Measurements from ENCODE around the gene APOO. TPM values are rescaled to one million over a fixed set of nuclear protein-coding genes. Genes with fewer than 3 reads are reported as not detected.

The APOO gene
- total and polyA plus RNA-seq, 2 of the 13 experiments (the other 11 are each of a cell fraction or from before 2014, with no cell fraction given) = 9.7 to 22.1 TPM

DNA sequence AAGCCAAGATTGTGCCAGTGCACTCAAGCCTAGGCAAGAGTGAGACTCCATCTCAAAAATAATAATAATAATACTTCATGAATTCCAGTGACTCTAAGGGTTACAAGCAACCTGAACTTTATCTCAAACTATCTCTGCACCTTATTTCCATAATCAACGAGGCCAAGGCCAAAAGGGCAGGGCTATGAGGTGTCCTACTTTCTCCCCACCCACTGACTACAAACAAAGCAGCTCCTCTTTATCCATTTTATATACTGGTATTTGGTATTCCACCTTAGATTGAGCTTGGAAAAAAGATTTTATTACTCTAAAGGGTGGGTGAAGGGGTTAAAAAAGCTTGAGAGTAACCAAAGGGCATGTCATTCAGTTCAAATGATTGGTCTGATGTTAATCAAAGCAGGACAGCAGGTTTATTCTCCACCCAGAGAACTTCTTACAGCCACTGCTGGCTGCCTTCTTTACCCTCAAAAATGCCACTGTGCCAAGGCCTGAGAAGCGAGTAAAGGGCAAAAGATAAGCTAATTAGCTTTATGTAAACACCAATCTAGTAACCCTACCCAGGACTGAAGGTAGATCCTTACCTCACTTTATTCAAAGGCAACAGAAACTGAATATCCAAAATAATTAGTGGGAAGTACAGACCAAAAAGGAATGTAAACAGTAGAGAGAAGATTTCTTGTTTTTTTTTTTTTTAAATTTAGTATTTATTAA lies 28.2 kb downstream of the APOO start:
- Histone ChIP-seq H3K27ac (ENCODE audit: extremely low read length, insufficient read depth, low read length) (no peak overlapping the region), H3K79me2 (ENCODE audit: insufficient read depth, low read length) (no peaks in the 10 kb centered on the region), H3K9ac (ENCODE audit: insufficient read depth, low read depth, low read length) (no peak overlapping the region), H3K4me2 (ENCODE audit: low read depth, low read length) (no peak overlapping the region), H3K36me3 (replicated peaks in 1 of 2; ENCODE audit: control insufficient read depth in 1 of 2, insufficient read depth in 2 of 2, low read length in 2 of 2) (no peaks in the 10 kb centered on the region), H3K4me1 (ENCODE audit: insufficient read depth, low read length) (peaks cover 16% of the 10 kb centered on the region), H3K27me3 (ENCODE audit: control insufficient read depth in 1 of 2, insufficient read depth in 2 of 2, low read length in 2 of 2) (no peaks in the 10 kb centered on the region), H3K4me3 (replicated peaks in 1 of 3; ENCODE audit: insufficient read depth in 1 of 3, low read depth in 2 of 3, low read length in 3 of 3) (no peak overlapping the region), H2AFZ (ENCODE audit: low read length) (no peak overlapping the region), H4K20me1 (ENCODE audit: insufficient read depth, low read length) (no peaks in the 10 kb centered on the region), H3K9me3 (ENCODE audit: low read length) (no peaks in the 10 kb centered on the region)
- in situ Hi-C loops (cut with HindIII; ENCODE audit: extremely low pct_ligation_motif_present, low pct_unique_long_range_greater_than_20kb) = no loop called here
- CTCF ChIA-PET (ENCODE audit: low intra/inter-chr PET ratio, low total read pairs) = no interaction called here
- BruUV-seq (replicated peaks) = no TSS peak
- ATAC-seq (no peak), DNase-seq (ENCODE audit: low spot score) (no peak), FAIRE-seq (no peak)
- intact Hi-C loops (cut with micrococcal nuclease; ENCODE audit: unreplicated experiment) = no loop called here
- POLR2A ChIA-PET = interaction anchor here (1.8 kb wide), 1 partner anchor 97 kb away, joined by 8 read pairs; the partner anchor contains the start of gene SAT1
- 0 out of 2 replicates have a peak, but pooled peaks have one; percentile 27 for TF ChIP-seq ZNF652 (CRISPR knock-in tag; IDR thresholded peaks at IDR 0.05; ENCODE audit: borderline replicate concordance, low read depth)
- TF ChIP-seq, protein P1, sequence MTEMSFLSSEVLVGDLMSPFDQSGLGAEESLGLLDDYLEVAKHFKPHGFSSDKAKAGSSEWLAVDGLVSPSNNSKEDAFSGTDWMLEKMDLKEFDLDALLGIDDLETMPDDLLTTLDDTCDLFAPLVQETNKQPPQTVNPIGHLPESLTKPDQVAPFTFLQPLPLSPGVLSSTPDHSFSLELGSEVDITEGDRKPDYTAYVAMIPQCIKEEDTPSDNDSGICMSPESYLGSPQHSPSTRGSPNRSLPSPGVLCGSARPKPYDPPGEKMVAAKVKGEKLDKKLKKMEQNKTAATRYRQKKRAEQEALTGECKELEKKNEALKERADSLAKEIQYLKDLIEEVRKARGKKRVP (CRISPR knock-in tag; IDR thresholded peaks at IDR 0.05) = no peak
- WGBS (ENCODE audit: low lambda C conversion rate) = 49% methylated on average over 2 of the region's 2 CpGs

DNA sequence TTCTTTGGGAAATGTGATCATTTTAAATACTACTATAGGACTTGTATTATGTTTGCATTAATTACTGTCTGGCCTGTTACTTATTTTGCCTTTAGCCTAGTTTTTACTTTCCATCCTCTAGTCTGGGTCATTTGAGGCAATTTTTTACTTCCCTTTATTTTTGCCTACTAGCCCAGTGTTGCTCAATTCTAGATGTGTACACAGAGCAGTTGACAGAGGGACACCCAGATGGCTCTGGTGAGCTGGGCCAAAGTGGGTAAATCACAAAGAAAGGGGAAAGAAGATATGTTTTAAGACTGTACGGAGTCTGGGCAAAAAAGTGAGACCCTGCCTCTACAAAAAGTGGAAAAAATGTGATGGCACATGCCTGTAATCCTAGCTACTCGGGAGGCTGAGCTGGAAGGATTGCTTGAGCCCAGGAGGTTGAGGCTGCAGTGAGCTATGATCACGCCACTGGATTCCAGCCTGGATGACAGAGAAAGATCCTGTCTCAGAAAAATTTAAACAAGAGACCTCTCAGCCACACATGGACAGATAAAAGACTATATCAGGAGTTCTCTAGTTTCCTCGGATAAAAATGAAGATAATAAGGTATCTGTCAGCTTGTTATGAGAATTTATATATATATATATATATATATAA lies 35.7 kb downstream of the APOO start:
- CTCF ChIA-PET (ENCODE audit: low intra/inter-chr PET ratio, low total read pairs) = interaction anchor here (1.2 kb wide), 1 partner anchor 30 kb away, joined by 3 read pairs; no protein-coding TSS in a partner anchor
- BruUV-seq (replicated peaks) = no TSS peak
- ATAC-seq = peak; percentile 93
- TF ChIP-seq ZNF256 (CRISPR knock-in tag; conservative IDR thresholded peaks at IDR 0.05) = no peak
- no peak for TF ChIP-seq AKAP8 (CRISPR knock-in tag; IDR thresholded peaks at IDR 0.05)
- TF ChIP-seq, protein P2, sequence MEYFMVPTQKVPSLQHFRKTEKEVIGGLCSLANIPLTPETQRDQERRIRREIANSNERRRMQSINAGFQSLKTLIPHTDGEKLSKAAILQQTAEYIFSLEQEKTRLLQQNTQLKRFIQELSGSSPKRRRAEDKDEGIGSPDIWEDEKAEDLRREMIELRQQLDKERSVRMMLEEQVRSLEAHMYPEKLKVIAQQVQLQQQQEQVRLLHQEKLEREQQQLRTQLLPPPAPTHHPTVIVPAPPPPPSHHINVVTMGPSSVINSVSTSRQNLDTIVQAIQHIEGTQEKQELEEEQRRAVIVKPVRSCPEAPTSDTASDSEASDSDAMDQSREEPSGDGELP (IDR thresholded peaks at IDR 0.05; ENCODE audit: borderline replicate concordance, low read depth) = 0 out of 2 replicates have a peak, but pooled peaks have one; percentile 13
- TF ChIP-seq MIXL1 (CRISPR knock-in tag; IDR thresholded peaks at IDR 0.05) = peak; percentile 44; the same call in 1 of the 2 replicates
- TF ChIP-seq, protein P3, sequence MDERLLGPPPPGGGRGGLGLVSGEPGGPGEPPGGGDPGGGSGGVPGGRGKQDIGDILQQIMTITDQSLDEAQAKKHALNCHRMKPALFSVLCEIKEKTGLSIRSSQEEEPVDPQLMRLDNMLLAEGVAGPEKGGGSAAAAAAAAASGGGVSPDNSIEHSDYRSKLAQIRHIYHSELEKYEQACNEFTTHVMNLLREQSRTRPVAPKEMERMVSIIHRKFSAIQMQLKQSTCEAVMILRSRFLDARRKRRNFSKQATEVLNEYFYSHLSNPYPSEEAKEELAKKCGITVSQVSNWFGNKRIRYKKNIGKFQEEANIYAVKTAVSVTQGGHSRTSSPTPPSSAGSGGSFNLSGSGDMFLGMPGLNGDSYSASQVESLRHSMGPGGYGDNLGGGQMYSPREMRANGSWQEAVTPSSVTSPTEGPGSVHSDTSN (CRISPR knock-in tag; IDR thresholded peaks at IDR 0.05) = no peak
- peak; percentile 52; the same call in 1 of the 2 replicates for TF ChIP-seq ZNF205 (CRISPR knock-in tag; IDR thresholded peaks at IDR 0.05)
- no peak for TF ChIP-seq EED (CRISPR knock-in tag; IDR thresholded peaks at IDR 0.05)
- no peak for TF ChIP-seq MIER2 (CRISPR knock-in tag; IDR thresholded peaks at IDR 0.05)
- TF ChIP-seq, protein P4, sequence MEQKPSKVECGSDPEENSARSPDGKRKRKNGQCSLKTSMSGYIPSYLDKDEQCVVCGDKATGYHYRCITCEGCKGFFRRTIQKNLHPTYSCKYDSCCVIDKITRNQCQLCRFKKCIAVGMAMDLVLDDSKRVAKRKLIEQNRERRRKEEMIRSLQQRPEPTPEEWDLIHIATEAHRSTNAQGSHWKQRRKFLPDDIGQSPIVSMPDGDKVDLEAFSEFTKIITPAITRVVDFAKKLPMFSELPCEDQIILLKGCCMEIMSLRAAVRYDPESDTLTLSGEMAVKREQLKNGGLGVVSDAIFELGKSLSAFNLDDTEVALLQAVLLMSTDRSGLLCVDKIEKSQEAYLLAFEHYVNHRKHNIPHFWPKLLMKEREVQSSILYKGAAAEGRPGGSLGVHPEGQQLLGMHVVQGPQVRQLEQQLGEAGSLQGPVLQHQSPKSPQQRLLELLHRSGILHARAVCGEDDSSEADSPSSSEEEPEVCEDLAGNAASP (CRISPR knock-in tag; IDR thresholded peaks at IDR 0.05; ENCODE audit: borderline replicate concordance) = peak; percentile 91
- TF ChIP-seq FOXA1 (IDR thresholded peaks at IDR 0.05) = no peak
- TF ChIP-seq FOXA1 (CRISPR knock-in tag; IDR thresholded peaks at IDR 0.05) = peak; percentile 96
- peak; percentile 74 for TF ChIP-seq ELF3 (CRISPR knock-in tag; IDR thresholded peaks at IDR 0.05)

More for the DNA sequence above, 35.7 kb downstream of the APOO start:
- Histone ChIP-seq H3K4me1 (ENCODE audit: insufficient read depth, low read length) (peaks cover 13% of the 10 kb centered on the region), H3K4me3 (replicated peaks in 1 of 3; ENCODE audit: insufficient read depth in 1 of 3, low read depth in 2 of 3, low read length in 3 of 3) (no peak overlapping the region), H3K36me3 (replicated peaks in 1 of 2; ENCODE audit: control insufficient read depth in 1 of 2, insufficient read depth in 2 of 2, low read length in 2 of 2) (no peaks in the 10 kb centered on the region), H3K4me2 (ENCODE audit: low read depth, low read length) (peak overlapping the region; percentile 42; the same call in 1 of the 2 replicates), H3K9ac (ENCODE audit: insufficient read depth, low read depth, low read length) (no peak overlapping the region), H4K20me1 (ENCODE audit: insufficient read depth, low read length) (no peaks in the 10 kb centered on the region), H3K27ac (ENCODE audit: extremely low read length, insufficient read depth, low read length) (peak overlapping the region; percentile 59), H2AFZ (ENCODE audit: low read length) (no peak overlapping the region), H3K79me2 (ENCODE audit: insufficient read depth, low read length) (no peaks in the 10 kb centered on the region), H3K9me3 (ENCODE audit: low read length) (no peaks in the 10 kb centered on the region), H3K27me3 (ENCODE audit: control insufficient read depth in 1 of 2, insufficient read depth in 2 of 2, low read length in 2 of 2) (no peaks in the 10 kb centered on the region)
- in situ Hi-C loops (cut with HindIII; ENCODE audit: extremely low pct_ligation_motif_present, low pct_unique_long_range_greater_than_20kb) = no loop called here
- WGBS (ENCODE audit: low lambda C conversion rate) = 34% methylated on average over 3 of the region's 4 CpGs
- POLR2A ChIA-PET = interaction anchor here (1.5 to 1.6 kb wide), 2 partner anchors 88 to 89 kb away, joined by 3 to 6 read pairs; partner anchors contain the start of gene SAT1
- DNase-seq (ENCODE audit: low spot score) = peak; percentile 54
- intact Hi-C loops (cut with micrococcal nuclease; ENCODE audit: unreplicated experiment) = no loop called here
- FAIRE-seq = peak; percentile 78
